Activated CD4-positive, alpha-beta T cell treated with anti-CD3 and anti-CD28 coated beads, Interleukin-2, amount 50 U/mL, for 24 hours (primary cell): Measurements from ENCODE around the gene HLA-F.

Experiments
- DNase-seq, 2 donors: peaks; one replicate each; pipeline ENCODE4 v3.0.0-alpha.2; 2020; ENCODE audit warnings: low read depth in 1 of 2, low spot score in 1 of 2

Gene HLA-F

GRCh38 chr6:29743025-29743424, 19.8 kb downstream of the HLA-F start:
- DNase-seq = no peak

DNA sequence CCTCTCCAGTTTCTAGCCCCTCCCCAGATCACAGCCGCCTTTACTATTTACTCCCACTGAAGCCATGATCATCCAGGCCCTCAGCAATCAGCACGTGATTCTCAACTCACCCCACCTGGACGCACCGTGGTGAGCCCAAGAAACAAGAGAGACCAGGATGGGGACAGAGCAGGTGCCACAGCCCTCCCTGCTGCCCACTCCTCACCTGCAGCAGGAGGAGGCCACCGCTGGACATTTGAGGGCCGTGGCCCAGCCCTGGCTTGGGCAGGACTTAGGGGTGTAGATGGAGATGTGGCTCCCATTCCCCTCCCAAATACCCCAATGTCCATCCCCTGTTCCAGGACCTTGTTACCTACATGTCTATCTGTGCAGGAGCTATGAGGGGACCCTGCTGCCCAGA, 20.3 kb downstream of the HLA-F start:
- no peak for DNase-seq

GRCh38 chr6:29744131-29744530, 20.9 kb downstream of the HLA-F start:
- DNase-seq = no peak

GRCh38 chr6:29744621-29745020, 21.4 kb downstream of the HLA-F start:
- DNase-seq = no peak

- no peak for DNase-seq
Measured at GRCh38 chr6:29745386-29745785, 22.2 kb downstream of the HLA-F start.

DNA sequence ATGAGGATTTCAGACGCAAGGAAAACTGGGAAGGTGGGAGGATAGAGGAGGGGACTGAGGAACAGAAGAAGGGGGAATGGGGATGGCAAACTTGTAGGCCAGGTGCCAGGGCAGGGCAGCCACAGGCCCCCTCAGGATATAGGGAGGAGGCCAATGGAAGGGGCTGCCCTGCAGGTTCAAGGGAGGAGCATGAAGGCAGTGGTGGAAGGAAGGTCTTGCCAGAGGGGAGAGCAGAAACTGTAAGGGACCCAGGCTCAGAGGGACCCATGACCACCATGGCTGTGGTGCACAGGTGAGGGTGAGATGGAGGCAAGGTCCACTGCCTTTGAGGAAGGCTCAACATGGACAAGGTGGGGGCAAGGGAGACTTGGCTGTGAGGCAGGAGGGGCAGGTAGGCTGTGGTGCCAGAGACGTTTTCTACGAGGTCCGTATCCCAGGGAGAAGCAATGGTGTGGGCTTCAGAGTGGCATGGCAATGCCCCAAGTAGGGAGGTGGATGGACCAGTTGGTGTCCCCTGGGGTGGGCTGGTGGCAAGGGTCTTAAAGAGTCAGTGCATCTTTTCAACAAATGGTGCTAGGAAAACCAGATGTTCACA, 22.7 kb downstream of the HLA-F start:
- DNase-seq = no peak

DNA sequence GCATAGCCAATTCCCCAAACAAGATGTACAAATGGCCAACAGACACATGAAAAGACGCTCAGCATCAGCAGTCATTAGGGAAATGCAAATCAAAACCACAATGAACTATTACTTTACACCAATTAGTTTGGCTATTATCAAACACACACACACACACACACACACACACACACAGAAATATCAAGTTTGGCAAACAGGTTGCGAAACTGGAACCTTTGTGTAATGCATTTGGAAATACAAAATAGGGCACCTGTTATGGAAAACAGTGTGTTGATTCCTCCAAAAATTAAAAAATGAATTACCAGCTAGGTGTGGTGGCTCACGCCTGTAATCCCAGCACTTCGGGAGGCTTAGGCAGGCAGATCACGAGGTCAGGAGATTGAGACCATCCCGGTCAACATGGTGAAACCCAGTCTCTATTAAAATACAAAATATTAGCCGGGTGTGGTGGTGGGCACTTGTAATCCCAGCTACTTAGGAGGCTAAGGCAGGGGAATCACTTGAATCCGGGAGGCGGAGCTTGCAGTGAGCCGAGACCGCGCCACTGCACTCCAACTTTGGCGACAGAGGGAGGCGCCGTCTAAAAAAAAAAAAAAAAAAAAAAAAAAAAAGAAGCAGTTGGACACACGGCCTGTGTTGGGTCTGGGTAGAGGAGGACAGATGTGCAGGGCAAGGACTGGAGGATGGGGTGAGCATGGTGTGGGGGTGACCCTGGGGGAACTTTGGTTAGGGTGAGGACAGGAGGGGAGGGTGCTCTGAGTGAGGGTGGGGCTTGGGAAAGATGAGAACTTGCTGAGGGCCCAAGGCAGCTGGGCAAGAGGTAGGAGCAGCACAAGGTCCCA, 23.8 kb downstream of the HLA-F start:
- DNase-seq = no peak

- no peak for DNase-seq
Measured at GRCh38 chr6:29747688-29748250, 24.5 kb downstream of the HLA-F start.

- peak; percentile 53 to 80 for DNase-seq
Measured at GRCh38 chr6:29748391-29749307, 25.4 kb downstream of the HLA-F start.

DNA sequence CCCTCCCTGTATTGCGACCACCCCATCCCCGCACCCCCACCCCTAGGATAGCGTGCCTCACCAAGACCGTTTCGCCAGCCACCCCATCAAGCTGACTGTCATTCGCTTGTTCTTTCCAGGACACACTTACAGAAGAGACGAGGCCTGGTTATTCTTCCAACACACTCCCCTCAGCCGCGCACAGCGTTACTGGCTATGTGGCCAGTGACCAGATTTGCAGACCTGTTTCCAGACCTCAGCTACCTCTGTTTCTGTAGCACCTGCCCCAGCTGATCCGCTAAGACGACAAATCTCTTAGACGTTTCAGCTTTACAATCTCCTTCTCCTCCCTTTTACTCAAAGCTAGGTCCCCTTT, 26.1 kb downstream of the HLA-F start:
- no peak for DNase-seq

- DNase-seq = no peak
Measured at GRCh38 chr6:29749668-29750067, 26.4 kb downstream of the HLA-F start.

DNA sequence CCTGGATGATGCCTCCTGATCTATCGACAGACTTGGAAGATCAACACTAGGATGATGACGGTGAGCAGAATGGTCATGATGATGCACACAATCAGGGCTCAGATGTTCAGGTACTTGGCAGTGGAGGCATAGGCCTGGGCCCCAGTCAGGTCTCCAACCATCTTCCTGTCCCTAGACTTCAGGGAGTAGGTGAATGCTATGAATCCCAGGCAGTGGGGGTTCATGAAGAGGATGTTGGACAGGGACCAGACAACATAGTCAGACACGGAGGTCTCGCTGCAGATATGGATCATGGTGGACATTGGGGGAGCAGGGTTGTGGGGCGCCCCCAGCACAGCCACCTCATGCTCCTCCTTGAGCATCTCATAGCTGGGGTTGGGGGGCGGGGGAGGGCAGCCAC, 27.5 kb downstream of the HLA-F start:
- DNase-seq = no peak

- no peak for DNase-seq
Measured at GRCh38 chr6:29751480-29751879, 28.2 kb downstream of the HLA-F start.

GRCh38 chr6:29752451-29753308, 29.4 kb downstream of the HLA-F start:
- DNase-seq = peak; percentile 67 to 76

DNA sequence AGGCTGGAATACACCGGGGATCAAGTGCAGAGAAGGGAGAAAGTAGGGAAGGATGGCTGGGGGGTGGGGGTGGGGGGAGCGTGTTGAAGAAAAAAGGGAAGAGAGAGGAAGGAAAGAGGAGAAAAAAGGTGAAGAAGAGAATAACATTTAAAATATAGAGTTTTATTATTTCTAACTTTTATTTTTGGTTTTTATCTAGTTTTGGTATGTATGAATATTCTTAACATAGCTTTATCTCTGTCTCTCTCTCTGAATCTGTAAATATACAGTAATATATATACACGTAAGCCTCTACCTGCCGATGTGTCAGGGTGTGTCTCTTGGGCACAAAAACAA, 30.0 kb downstream of the HLA-F start:
- DNase-seq = no peak

DNA sequence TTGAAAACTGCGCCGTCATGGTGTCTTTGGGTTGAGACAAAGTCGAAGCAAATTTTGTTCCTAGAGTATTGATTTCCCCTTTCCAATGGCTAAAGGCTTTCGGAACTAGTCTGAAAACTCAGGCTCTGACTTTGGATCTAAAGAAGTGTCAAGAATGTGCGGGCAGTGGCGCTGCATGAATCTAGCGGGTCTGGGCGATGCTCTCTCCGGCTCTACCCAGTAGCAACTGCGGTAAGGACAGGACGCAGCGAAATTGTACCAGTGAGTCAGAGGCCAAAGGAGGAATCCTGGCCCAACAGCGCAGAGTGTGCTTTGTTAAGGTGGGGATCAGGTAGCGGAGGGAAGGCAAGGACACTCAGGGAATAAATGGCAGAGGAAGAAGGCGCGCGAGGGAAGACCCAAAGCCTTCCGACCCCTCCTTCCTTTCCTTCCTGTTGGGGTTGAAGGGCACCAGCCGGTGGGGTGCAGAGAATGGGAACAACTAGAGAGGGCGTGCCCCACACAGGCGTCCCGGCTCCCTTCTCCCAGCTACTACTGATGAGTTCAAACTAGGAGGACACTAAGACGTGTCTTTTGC, 32.1 kb downstream of the HLA-F start:
- no peak for DNase-seq

DNA sequence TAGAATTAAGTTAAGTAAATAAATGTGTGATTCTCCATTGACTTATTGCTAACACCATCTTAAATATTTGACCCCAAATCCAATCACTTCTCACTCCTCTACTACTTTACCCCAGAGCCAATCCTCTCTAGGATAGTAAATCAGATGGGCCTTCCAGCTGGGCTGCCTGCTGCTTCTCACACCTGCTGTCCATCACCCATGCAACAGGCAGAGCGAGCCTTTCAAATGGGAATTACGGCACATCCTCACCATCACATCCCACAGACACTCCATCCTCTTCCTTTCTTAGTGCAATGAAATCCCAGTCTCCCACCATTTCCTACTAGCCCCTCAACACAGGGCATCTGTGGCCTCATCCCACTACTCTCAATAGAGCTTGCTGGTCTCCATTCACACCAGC, 34.0 kb downstream of the HLA-F start:
- DNase-seq = no peak

DNA sequence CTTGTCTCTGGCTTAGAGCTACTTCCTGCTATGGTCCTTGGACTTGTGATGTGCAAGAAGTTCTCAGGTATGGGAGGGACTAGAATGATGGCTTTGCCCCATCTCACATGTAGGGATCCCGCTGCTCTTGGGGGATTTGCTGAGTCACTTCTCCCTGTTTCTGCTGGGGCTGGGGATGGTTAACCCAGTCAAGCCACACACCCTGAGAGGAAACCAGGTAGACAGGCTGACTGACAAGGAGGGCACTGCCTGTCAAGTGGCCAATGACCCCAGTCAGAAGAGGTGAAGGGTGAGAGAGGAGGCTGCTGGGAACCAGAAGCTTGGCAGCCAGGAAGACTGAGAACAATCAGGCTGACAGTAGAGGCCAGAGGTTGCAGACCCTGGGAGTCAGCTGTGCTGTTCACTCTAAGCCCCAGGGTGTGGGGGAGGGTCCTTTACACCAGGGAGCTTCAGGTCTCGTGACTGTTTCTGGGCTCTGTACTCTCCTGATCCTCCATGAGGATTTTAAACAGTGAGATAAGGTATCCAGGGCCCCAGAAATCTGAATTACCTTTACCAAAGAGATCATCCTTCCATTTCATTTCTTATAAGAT, 34.6 kb downstream of the HLA-F start:
- DNase-seq = no peak

DNA sequence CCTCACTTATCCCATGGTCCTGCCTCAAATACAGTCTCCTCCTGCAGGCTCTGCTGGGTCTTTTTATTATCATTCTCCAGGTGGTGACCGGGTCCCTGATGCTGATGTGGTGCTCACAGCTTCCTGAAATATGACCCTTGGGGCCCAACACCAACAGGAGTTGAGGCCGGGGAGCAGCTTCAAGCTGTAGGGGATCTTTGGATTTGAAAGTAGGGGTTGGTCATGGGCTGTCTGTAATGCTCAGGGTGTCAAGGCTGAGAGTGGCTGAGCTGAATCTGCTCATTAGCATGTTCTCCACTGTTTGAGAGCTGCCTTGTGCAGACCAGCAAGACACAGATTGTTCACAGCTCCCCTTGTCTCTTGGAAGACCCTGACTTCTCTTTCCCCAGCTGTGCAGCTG, 35.5 kb downstream of the HLA-F start:
- no peak for DNase-seq

DNA sequence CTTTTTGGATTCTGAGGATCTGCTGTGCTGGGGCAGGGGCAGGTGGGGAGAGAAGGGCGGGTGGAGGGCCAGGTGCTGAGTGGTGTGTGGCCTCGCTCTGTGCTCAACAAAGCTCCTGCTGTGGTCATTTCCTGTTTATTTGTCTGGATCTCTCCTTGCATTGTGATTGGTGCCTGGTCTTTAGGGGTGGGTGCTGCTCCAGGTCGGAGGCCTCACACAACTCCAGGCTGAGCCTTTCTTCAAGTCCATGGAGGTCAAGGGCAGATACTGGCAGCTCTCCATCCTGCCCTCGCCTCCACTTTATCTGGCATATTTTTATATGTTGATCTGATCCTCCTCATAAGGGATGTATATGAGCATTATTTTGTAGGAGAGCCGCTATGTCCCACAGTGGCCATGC, 36.2 kb downstream of the HLA-F start:
- no peak for DNase-seq
